ENCODE results near the gene RSPO4.

DNA sequence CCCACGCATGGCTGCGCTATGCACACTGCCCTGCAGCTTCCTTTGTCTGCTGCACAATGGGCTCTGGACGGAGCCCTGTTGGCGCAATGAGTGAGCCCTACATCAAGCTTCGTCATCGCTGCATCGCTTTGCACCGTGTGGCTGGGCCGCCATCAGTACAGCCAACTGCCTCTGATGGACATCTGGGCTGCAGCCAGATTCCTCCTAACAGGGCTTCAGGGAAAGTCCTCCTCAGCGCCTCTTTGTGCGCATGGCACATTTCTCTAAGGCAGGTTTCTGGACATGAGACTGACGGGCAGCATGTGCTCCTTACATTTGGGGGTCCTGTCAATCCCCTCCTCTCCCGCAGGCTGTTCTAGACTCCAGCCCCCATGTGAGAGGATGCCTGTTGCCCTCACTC is 56.3 kb downstream of the RSPO4 start:
- TF ChIP-seq, protein P1, sequence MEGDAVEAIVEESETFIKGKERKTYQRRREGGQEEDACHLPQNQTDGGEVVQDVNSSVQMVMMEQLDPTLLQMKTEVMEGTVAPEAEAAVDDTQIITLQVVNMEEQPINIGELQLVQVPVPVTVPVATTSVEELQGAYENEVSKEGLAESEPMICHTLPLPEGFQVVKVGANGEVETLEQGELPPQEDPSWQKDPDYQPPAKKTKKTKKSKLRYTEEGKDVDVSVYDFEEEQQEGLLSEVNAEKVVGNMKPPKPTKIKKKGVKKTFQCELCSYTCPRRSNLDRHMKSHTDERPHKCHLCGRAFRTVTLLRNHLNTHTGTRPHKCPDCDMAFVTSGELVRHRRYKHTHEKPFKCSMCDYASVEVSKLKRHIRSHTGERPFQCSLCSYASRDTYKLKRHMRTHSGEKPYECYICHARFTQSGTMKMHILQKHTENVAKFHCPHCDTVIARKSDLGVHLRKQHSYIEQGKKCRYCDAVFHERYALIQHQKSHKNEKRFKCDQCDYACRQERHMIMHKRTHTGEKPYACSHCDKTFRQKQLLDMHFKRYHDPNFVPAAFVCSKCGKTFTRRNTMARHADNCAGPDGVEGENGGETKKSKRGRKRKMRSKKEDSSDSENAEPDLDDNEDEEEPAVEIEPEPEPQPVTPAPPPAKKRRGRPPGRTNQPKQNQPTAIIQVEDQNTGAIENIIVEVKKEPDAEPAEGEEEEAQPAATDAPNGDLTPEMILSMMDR (IDR thresholded peaks at IDR 0.05) = no peak
- TF ChIP-seq POLR2A (IDR thresholded peaks at IDR 0.05) = no peak
- no peak for TF ChIP-seq EP300 (IDR thresholded peaks at IDR 0.05)
- no peak for TF ChIP-seq POLR2AphosphoS5 (IDR thresholded peaks at IDR 0.05)

All from sigmoid colon (tissue), 4 donors.